Loucy (cell line): ENCODE results near the gene CAMKMT.

Source experiments
- H2AFZ ChIP-seq: fragments of 200-600 bp; sonication (generic); 2 replicates; pipeline ENCODE4 v1.6.0; 2016; ENCODE audit warnings: antibody characterized with exemption, mild to moderate bottlenecking, low read length, moderate library complexity
- H3F3A ChIP-seq: fragments of 200-600 bp; 2 replicates; pipeline ENCODE4 v1.6.0; 2016; ENCODE audit warnings: antibody characterized with exemption, low read depth, mild to moderate bottlenecking
- H3K27me3 ChIP-seq: fragments of 200-600 bp; sonication (generic); 2 replicates; pipeline ENCODE4 v1.6.1; 2014; ENCODE audit warnings: low read length, mild to moderate bottlenecking; ENCODE audit not compliant: insufficient read depth, poor library complexity, severe bottlenecking
- H3K36me3 ChIP-seq: fragments of 200-600 bp; sonication (generic); 2 replicates; pipeline ENCODE4 v1.6.1; 2016; ENCODE audit warnings: low read length; ENCODE audit not compliant: insufficient read depth
- H3K4me1 ChIP-seq: fragments of 200-600 bp; sonication (generic); 2 replicates; pipeline ENCODE4 v1.5.1; 2014; ENCODE audit warnings: low read length, mild to moderate bottlenecking; ENCODE audit not compliant: insufficient read depth, poor library complexity, severe bottlenecking
- H3K4me2 ChIP-seq: fragments of 200-600 bp; sonication (generic); 2 replicates; pipeline ENCODE4 v1.6.0; 2014; ENCODE audit warnings: antibody characterized with exemption, low read length, low read depth, mild to moderate bottlenecking; ENCODE audit not compliant: poor library complexity, severe bottlenecking
- H3K4me3 ChIP-seq: fragments of 200-600 bp; sonication (generic); 2 replicates; pipeline ENCODE4 v1.5.1; 2014; ENCODE audit warnings: low read length, mild to moderate bottlenecking, mixed read lengths; ENCODE audit not compliant: poor library complexity, severe bottlenecking
- H3K79me2 ChIP-seq: fragments of 200-600 bp; sonication (generic); 2 replicates; pipeline ENCODE4 v1.6.1; 2014; ENCODE audit warnings: low read length; ENCODE audit not compliant: insufficient read depth
- H3K9ac ChIP-seq: fragments of 200-600 bp; sonication (generic); 2 replicates; pipeline ENCODE4 v1.6.0; 2014; ENCODE audit warnings: mild to moderate bottlenecking, low read depth, low read length, moderate library complexity; ENCODE audit not compliant: poor library complexity, severe bottlenecking
- H3K9me2 ChIP-seq: fragments of 200-600 bp; sonication (generic); replicated peaks from 2 replicates; pipeline ENCODE4 v1.6.1; 2016; ENCODE audit warnings: low read depth, low read length, mixed read lengths
- H3K9me3 ChIP-seq: fragments of 200-600 bp; sonication (generic); 2 replicates; pipeline ENCODE4 v1.6.1; 2014; ENCODE audit warnings: mild to moderate bottlenecking, antibody characterized with exemption, low read length, low read depth; ENCODE audit not compliant: insufficient read depth
- H4K20me1 ChIP-seq: fragments of 200-600 bp; sonication (generic); 2 replicates; pipeline ENCODE4 v1.6.0; 2014; ENCODE audit warnings: antibody characterized with exemption, low read length, mild to moderate bottlenecking; ENCODE audit not compliant: insufficient read depth, poor library complexity, severe bottlenecking
- EZH2phosphoT487 ChIP-seq: fragments of 200-600 bp; IDR thresholded peaks from 2 replicates; pipeline ENCODE4 v1.6.1; 2018; ENCODE audit warnings: antibody characterized with exemption, mild to moderate bottlenecking, moderate library complexity, borderline replicate concordance
- TF ChIP-seq, protein P1 (sequence below): fragments of 200-600 bp; sonication (generic); conservative IDR thresholded peaks from 2 replicates; pipeline ENCODE4 v1.5.1; 2014; ENCODE audit warnings: mild to moderate bottlenecking, antibody characterized with exemption, low read length

Gene CAMKMT

DNA sequence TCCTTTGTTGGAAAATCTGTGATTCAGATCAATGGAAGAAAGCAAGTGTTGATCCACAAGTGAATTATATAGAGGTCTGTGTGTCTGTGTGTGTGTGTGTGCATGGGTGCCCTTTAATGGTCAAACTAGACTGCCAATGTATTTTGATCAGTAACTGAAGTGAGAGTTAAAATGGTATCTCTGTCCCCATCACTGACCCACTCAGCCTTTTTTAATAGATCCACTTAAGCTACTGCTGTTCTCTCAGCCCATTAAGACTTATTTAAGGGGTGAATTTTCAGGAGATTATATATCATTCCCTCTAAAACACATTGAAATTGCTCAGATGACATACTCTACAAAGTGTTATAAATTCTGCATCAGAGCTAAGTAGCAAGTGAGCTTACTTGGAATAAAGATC is 386.0 kb downstream of the CAMKMT start:
- Histone ChIP-seq H3K9ac (no peak overlapping the region), H3K36me3 (no peaks in the 10 kb centered on the region), H4K20me1 (no peaks in the 10 kb centered on the region), H3K27me3 (peaks cover 6% of the 10 kb centered on the region), H3K4me1 (peaks cover 18% of the 10 kb centered on the region), H3K9me2 (no peaks in the 10 kb centered on the region), H2AFZ (no peak overlapping the region), H3K79me2 (no peaks in the 10 kb centered on the region), H3K4me3 (no peak overlapping the region), H3K9me3 (no peaks in the 10 kb centered on the region), H3K4me2 (no peak overlapping the region), H3F3A (no peaks in the 10 kb centered on the region)
- TF ChIP-seq EZH2phosphoT487: no peak
- TF ChIP-seq, protein P1, sequence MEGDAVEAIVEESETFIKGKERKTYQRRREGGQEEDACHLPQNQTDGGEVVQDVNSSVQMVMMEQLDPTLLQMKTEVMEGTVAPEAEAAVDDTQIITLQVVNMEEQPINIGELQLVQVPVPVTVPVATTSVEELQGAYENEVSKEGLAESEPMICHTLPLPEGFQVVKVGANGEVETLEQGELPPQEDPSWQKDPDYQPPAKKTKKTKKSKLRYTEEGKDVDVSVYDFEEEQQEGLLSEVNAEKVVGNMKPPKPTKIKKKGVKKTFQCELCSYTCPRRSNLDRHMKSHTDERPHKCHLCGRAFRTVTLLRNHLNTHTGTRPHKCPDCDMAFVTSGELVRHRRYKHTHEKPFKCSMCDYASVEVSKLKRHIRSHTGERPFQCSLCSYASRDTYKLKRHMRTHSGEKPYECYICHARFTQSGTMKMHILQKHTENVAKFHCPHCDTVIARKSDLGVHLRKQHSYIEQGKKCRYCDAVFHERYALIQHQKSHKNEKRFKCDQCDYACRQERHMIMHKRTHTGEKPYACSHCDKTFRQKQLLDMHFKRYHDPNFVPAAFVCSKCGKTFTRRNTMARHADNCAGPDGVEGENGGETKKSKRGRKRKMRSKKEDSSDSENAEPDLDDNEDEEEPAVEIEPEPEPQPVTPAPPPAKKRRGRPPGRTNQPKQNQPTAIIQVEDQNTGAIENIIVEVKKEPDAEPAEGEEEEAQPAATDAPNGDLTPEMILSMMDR: no peak

DNA sequence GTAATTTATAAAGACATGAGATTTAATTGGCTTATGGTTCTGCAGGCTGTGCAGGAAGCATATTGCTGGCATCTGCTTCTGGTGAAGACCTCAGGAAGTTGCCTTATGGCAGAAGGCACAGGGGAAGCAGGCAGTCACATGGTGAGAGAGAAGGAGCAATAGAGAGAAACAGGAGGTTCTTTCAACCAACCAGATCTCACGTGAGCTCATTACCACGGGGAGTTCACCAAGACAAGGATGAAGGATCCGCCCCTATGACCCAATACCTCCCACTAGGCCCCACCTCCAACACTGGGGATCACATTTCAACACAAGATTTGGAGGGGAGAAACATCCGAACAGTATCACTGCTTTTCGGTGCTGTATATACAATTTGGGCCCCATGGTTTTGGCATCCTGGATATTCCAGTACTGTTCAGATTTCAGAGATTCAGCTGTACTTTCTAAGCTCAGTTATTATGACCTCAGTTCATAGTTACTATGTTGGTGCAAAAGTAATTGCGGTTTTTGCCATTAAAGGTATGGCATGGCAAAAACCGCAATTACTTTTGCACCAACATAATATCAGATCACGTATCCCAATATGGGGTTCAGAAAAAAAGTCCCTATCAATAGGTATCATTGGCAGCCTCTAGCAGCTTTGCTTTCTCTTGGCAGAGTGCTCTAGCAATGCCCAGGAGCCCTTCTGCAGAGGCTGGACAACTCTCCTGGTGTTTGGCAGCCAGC is 390.2 kb downstream of the CAMKMT start:
- Histone ChIP-seq H3K79me2 (no peaks in the 10 kb centered on the region), H3K36me3 (no peaks in the 10 kb centered on the region), H3K4me3 (peak overlapping the region; percentile 18), H3K9me2 (no peaks in the 10 kb centered on the region), H3K9ac (no peak overlapping the region), H3K27me3 (peaks cover 32% of the 10 kb centered on the region), H3K9me3 (no peaks in the 10 kb centered on the region), H4K20me1 (no peaks in the 10 kb centered on the region), H3F3A (no peaks in the 10 kb centered on the region), H3K4me1 (peaks cover 31% of the 10 kb centered on the region), H2AFZ (no peak overlapping the region), H3K4me2 (peak overlapping the region; percentile 49)
- TF ChIP-seq EZH2phosphoT487: no peak
- TF ChIP-seq, protein P1: no peak

DNA sequence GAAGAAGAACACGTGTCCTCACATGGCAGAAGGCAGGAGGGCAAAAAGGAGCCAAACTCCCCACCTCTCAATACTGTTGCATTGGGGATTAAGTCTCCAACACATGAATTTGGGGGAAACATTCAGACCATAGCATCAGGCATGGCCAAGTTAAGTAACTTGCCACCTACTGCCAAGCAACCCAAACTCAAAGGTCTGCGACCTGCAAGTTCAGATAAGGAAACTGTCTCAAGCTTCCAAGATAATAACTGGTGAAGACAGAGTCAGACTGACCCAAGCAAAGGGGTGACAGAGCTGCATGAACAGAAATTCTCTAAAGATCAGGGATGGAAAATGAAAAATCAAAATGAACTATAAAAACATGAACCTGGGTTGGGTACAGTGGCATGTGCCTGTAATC is 391.0 kb downstream of the CAMKMT start:
- Histone ChIP-seq H3K9ac (no peak overlapping the region), H3K4me1 (peaks cover 31% of the 10 kb centered on the region), H3K27me3 (peaks cover 35% of the 10 kb centered on the region), H3F3A (no peaks in the 10 kb centered on the region), H3K4me2 (peak overlapping the region; percentile 10), H3K36me3 (no peaks in the 10 kb centered on the region), H3K79me2 (no peaks in the 10 kb centered on the region), H4K20me1 (no peaks in the 10 kb centered on the region), H3K4me3 (no peak overlapping the region), H3K9me2 (no peaks in the 10 kb centered on the region), H3K9me3 (no peaks in the 10 kb centered on the region), H2AFZ (no peak overlapping the region)
- TF ChIP-seq EZH2phosphoT487: no peak
- TF ChIP-seq, protein P1: no peak
